GM12872 (cell line): ENCODE data around the gene PPM1A.

ENCODE experiments used
- CTCF ChIP-seq: IDR thresholded peaks from 3 replicates; pipeline ENCODE4 v1.5.1; 2011; ENCODE audit warnings: low read depth, mild to moderate bottlenecking, low read length, moderate library complexity; ENCODE audit not compliant: insufficient read depth

Gene PPM1A

DNA sequence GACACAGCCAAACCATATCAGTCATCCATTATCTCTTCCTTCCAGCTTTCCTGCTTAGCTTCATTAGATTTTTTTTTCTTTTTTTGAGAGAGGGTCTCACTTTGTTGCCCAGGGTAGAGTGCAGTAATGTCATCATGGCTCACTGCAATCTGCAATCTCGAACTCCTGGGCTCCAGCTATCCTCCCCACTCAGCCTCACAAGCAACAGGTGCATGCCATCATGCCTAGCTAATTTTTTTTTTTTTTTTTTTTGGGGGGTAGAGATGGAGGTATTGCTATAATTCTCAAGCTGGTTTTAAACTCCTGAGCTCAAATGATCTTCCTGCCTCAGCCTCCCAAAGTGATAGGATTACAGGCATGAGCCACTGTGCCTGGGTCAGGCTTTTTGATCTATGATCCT lies 38.3 kb upstream of the PPM1A start:
- TF ChIP-seq CTCF: no peak

- TF ChIP-seq CTCF: no peak
Measured at GRCh38 chr14:60211153-60211552, 37.9 kb upstream of the PPM1A start.

DNA sequence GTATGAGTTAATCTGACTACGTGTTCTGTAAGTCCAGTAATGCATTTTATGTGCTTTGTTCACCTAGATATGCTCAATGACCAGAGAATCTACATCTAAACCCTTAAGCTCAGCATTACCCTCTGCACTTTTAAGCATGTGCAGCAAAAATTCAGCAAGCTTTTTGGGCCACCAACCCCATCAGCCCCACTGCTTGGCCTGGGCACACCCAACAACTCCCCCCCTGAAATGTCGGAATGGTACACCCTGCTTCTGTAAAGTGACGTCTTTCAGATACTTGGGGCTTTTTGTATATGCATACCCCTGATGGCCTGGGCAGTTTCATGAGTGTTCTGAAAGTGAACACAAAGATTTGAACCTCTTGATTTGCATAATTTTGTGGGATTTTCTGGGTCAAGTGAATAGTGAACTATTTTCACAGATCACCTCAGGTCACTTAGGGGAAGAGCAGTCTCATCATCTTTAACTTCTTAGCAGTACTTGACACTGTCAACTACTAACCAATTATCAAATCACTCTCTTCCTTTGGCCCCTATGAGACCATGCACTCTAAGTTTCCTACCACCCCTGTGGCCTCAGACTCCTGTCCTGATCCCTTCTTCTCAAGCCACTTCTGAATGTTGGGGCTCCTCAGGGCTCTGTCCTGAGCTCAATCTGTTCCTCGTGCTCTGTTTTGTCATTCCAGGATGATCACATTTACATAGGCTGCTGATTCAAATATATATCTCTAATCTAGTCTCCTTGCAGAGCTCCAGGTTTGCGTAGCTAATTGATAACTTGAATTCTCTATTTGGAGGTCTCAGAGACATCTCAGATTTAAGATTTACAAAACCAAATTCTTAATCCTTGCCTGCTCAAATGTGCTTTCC lies 36.3 kb upstream of the PPM1A start:
- TF ChIP-seq CTCF: no peak

DNA sequence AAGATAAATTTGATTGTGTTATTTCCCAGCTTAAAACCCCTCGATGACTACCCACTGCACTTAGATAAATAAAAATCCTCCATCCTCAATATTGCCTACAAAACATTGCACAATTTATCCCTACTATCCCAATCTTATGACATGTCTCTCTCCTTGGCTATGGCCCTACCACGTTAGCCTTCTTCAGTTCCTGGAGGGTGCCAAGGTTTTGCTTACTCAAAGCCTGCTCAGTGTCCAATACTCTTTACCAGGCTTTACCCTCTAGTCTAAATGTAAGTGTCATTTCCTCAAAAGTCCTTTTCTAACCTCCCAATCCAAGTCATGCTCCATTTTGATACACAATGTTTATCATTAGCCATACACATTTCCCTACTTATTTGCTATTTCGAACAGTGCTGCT lies 35.0 kb upstream of the PPM1A start:
- TF ChIP-seq CTCF: no peak

DNA sequence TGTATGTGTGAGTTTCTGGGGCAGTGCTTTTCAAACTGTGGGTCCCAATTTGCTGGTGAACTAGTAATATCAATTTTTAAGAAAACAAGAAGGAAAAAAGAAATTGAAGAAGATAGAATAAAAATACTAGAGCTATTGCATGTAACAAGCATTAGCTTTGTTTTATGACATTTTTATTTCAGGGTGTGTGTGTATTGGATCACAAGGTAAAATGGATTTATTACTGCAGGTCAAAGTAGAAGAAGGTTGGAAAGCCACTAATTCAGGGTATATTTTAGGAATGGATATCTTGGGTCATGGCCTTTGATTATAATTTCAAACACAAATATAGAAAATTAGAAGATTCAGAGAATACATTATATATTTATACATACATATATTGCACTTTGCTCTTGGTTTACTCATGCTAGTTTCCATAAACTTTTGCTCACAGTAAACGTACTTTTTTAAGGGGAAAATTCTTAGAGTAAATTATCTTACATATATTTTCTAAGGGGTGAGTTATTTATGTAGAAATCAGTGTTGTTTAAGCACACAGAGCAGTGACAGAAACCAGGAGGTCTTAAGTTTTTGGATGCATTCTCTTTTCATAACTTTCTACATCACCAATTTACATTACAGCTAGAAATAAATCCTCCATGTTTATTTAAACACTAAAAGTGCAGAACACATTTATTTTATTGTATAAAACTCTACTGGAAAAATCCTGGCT lies 34.5 kb upstream of the PPM1A start:
- no peak for TF ChIP-seq CTCF

- TF ChIP-seq CTCF: no peak
Measured at GRCh38 chr14:60215127-60215444, 33.9 kb upstream of the PPM1A start.

DNA sequence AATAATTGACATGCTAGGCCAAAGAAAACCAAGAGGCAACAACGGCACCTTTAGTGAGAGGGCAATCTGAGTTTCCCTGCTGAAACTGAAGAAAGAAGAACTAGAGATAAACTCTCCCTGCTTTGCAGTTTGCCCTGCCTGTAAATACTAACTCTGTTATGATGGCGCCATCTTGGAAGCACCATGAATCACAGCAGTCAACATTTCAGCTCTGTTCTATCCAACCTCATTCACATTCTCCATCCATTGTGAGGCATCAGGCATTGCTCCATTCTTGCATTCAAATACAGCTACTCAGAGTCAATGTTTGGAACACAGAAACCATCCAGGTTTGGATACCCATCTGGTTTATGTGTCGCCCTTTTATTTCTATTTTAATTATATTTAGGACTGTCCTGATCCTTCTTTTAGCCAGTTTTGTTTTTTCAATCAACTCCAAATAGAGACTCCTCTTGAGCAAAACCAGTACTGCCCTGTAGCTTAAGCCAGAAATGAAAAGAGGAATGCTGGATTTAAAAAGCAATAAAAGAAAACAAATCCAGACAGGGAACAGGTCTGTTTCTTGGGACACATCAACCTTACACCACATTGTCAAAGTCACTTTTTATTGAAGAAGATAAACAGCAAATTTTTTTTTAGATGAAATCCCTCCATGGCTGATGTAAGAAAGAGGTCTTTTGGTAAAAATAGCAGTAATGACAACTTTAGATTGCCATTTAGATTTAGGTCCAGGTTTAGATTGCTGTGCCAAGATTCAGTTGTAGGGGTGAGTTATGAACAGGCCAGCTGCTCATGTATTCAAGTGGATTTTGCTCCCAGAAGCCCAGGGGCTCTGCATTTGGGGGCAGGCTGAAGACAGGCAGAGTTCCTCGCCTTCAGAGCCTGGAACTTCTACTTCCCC lies 33.3 kb upstream of the PPM1A start:
- no peak for TF ChIP-seq CTCF
